Adrenal gland (tissue), 5 donors: ENCODE results near the gene ALPK3.

Experiments
- CTCF ChIP-seq, 6 experiments: fragments of 450-650 bp in 4 of 6; fragments of 200-600 bp in 2 of 6; sonication (generic) in 1 of 6; IDR thresholded peaks; 1 replicate in 5 of 6; 2 replicates in 1 of 6; pipeline versions ENCODE4 v1.5.1 to v1.8.0; 2016 to 2021; ENCODE audit warnings: antibody characterized with exemption in 6 of 6, mild to moderate bottlenecking in 2 of 6, moderate library complexity in 1 of 6
- POLR2A ChIP-seq, 2 donors: fragments of 450-650 bp; IDR thresholded peaks; one replicate each; pipeline ENCODE4 v1.6.1; 2017; ENCODE audit warnings: antibody characterized with exemption in 2 of 2, mild to moderate bottlenecking in 2 of 2, moderate library complexity in 1 of 2
- donor health status: DM: no; HTN: no; CAD: no.

- TF ChIP-seq CTCF (IDR thresholded peaks at IDR 0.05), result no peak
- TF ChIP-seq POLR2A (IDR thresholded peaks at IDR 0.05), result no peak
Observed at GRCh38 chr15:84892786-84893307, 75.7 kb downstream of the ALPK3 start.
